ENCODE data around the gene PHF24. TPM values are rescaled to one million over a fixed set of nuclear protein-coding genes. Genes with fewer than 3 reads are reported as not detected.
"Not testable (repeated sequence)": the region's sequence is repeated elsewhere in the genome, so short reads cannot be mapped to it uniquely, and the experiment has no call there.

Gene PHF24
- total RNA-seq, 4 donors from 2014 or later: 0.67 to 2.1 (median 1.4) TPM

- Histone ChIP-seq H3K27ac (no peak overlapping the region), H3K9me3 (no peaks in the 10 kb centered on the region), H3K36me3 (no peaks in the 10 kb centered on the region), H3K4me3 (replicated peaks in 1 of 3) (no peak overlapping the region), H3K4me1 (no peaks in the 10 kb centered on the region), H3K27me3 (no peaks in the 10 kb centered on the region)
- no peak for DNase-seq
- 85 to 91% methylated on average over 2 of the region's 2 CpGs for WGBS, 2 donors
- intact Hi-C loops (cut with DNase I): no loop called here
- TF ChIP-seq CTCF (IDR thresholded peaks at IDR 0.05): no peak
- no peak for TF ChIP-seq POLR2A (IDR thresholded peaks at IDR 0.05)
Measured at GRCh38 chr9:34948451-34948850, 9.6 kb upstream of the PHF24 start.

GRCh38 chr9:34954225-34954624, 3.9 kb upstream of the PHF24 start:
- intact Hi-C loops (cut with DNase I): no loop called here
- H3K4me3 ChIP-seq (replicated peaks in 1 of 3): no peak overlapping the region
- H3K27ac ChIP-seq: no peak overlapping the region
- DNase-seq: no peak
- peaks cover 0 to 9% of the 10 kb centered on the region in 2 donors for H3K4me1 ChIP-seq
- H3K9me3 ChIP-seq: no peaks in the 10 kb centered on the region
- H3K27me3 ChIP-seq: peaks cover 3% of the 10 kb centered on the region
- WGBS, 2 donors: 80 to 85% methylated on average over 2 of the region's 2 CpGs
- H3K36me3 ChIP-seq: no peaks in the 10 kb centered on the region
- TF ChIP-seq CTCF (IDR thresholded peaks at IDR 0.05): no peak
- TF ChIP-seq POLR2A (IDR thresholded peaks at IDR 0.05): no peak

- H3K27ac ChIP-seq; H3K9me3 ChIP-seq; H3K36me3 ChIP-seq; intact Hi-C loops (cut with DNase I); DNase-seq; H3K27me3 ChIP-seq; H3K4me3 ChIP-seq (replicated peaks in 1 of 3); H3K4me1 ChIP-seq: not testable (repeated sequence)
- 92% methylated on average over 7 of the region's 7 CpGs for WGBS, 2 donors
Measured at GRCh38 chr9:34956066-34956465, 2.0 kb upstream of the PHF24 start.

- peaks cover 0 to 9% of the 10 kb centered on the region in 2 donors for H3K4me1 ChIP-seq
- no peaks in the 10 kb centered on the region for H3K9me3 ChIP-seq
- TF ChIP-seq POLR2A (IDR thresholded peaks at IDR 0.05): no peak
- no peak for TF ChIP-seq CTCF (IDR thresholded peaks at IDR 0.05)
- peaks cover 3% of the 10 kb centered on the region for H3K27me3 ChIP-seq
- no peaks in the 10 kb centered on the region for H3K36me3 ChIP-seq
- 83 to 87% methylated on average over 4 of the region's 4 CpGs for WGBS, 2 donors
- intact Hi-C loops (cut with DNase I): no loop called here
- DNase-seq: no peak
- H3K27ac ChIP-seq: no peak overlapping the region
- H3K4me3 ChIP-seq (replicated peaks in 1 of 3): no peak overlapping the region
Measured at GRCh38 chr9:34956648-34957047, 1.4 kb upstream of the PHF24 start.

GRCh38 chr9:34958411-34958982, 412 bp downstream of the PHF24 start:
- TF ChIP-seq POLR2A (IDR thresholded peaks at IDR 0.05) (no peak), CTCF (IDR thresholded peaks at IDR 0.05) (no peak)
- intact Hi-C loops (cut with DNase I): no loop called here
- no peak overlapping the region for H3K27ac ChIP-seq
- no peak for DNase-seq
- peaks cover 0 to 9% of the 10 kb centered on the region in 2 donors for H3K4me1 ChIP-seq
- peaks cover 3% of the 10 kb centered on the region for H3K27me3 ChIP-seq
- H3K9me3 ChIP-seq: no peaks in the 10 kb centered on the region
- H3K36me3 ChIP-seq: no peaks in the 10 kb centered on the region
- WGBS, 2 donors: 14 to 29% methylated on average over 4 to 9 of the region's 21 CpGs
- H3K4me3 ChIP-seq (replicated peaks in 1 of 3): peak overlapping the region in 1 of 3 donors; percentile 21
